ENCODE measurements around the gene PLCH1.
A peak's percentile ranks its signal among the peaks of the same experiment; 100 is the strongest.

PLCH1 gene

GRCh38 chr3:155386919-155387318, 358.0 kb downstream of the PLCH1 start:
- no peak for TF ChIP-seq CTCF (IDR thresholded peaks at IDR 0.05)

GRCh38 chr3:155385896-155386625, 358.8 kb downstream of the PLCH1 start:
- TF ChIP-seq CTCF (IDR thresholded peaks at IDR 0.05): no peak

- peak; percentile 82 for TF ChIP-seq CTCF (IDR thresholded peaks at IDR 0.05)
Measured at GRCh38 chr3:155382396-155383042, 362.4 kb downstream of the PLCH1 start.

GRCh38 chr3:155377847-155378246, 367.0 kb downstream of the PLCH1 start:
- no peak for TF ChIP-seq CTCF (IDR thresholded peaks at IDR 0.05)

- TF ChIP-seq CTCF (IDR thresholded peaks at IDR 0.05): no peak
Measured at GRCh38 chr3:155377071-155377470, 367.8 kb downstream of the PLCH1 start.

- no peak for TF ChIP-seq CTCF (IDR thresholded peaks at IDR 0.05)
Measured at GRCh38 chr3:155372281-155372680, 372.6 kb downstream of the PLCH1 start.

GRCh38 chr3:155370764-155371503, 373.9 kb downstream of the PLCH1 start:
- no peak for TF ChIP-seq CTCF (IDR thresholded peaks at IDR 0.05)

Data from LNCAP (cell line).